Colonic mucosa (tissue), 4 donors: Measurements from ENCODE around the gene GPR108. TPM values are rescaled to one million over a fixed set of nuclear protein-coding genes. Genes with fewer than 3 reads are reported as not detected.

Experiments used
- DNase-seq: peaks from one replicate; pipeline ENCODE4 v3.0.0-alpha.2; 2020
- H3K27ac ChIP-seq: fragments of 200-600 bp; one replicate; pipeline ENCODE4 v1.8.0; 2021
- H3K27me3 ChIP-seq: fragments of 200-600 bp; one replicate; pipeline ENCODE4 v1.8.0; 2021
- H3K36me3 ChIP-seq: fragments of 200-600 bp; one replicate; pipeline ENCODE4 v1.8.0; 2021
- H3K4me1 ChIP-seq: fragments of 200-600 bp; one replicate; pipeline ENCODE4 v1.8.0; 2021; ENCODE audit warnings: mild to moderate bottlenecking
- H3K4me3 ChIP-seq: fragments of 200-600 bp; one replicate; pipeline ENCODE4 v1.8.0; 2021
- H3K9ac ChIP-seq, 2 donors: one replicate each; pipeline ENCODE4 v1.7.0; 2013; ENCODE audit warnings: control low read depth in 2 of 2, low read depth in 2 of 2, low read length in 2 of 2
- H3K9me3 ChIP-seq: fragments of 200-600 bp; one replicate; pipeline ENCODE4 v1.8.0; 2021
- intact Hi-C: fragments of 100-400 bp; cut with DNase I; formaldehyde crosslinking; loops from one replicate; pipeline ENCODE4 v1.14.1; 2022
- total RNA-seq, 2 donors: library from RNA; stranded (reverse); fragmentation: NEBNext Ultra II Directional in 1 of 2; extraction: Animal tissue kit (Norgen Biotek cat#: 25700) in 1 of 2; gene quantifications; one replicate each; pipeline ENCODE4 v1.2.1, GENCODE V29; 2021
- TF ChIP-seq, protein P1 (sequence below): fragments of 200-600 bp; IDR thresholded peaks from one replicate; pipeline ENCODE4 v1.8.0; 2022; ENCODE audit warnings: antibody characterized with exemption, mild to moderate bottlenecking
- donor health status: healthy.
- donor health status: DM: no; HTN: no; CAD: no.
- donor health status: DM: no; HTN: no; CAD: no.

The GPR108 gene
- total RNA-seq, 2 donors from 2014 or later = 92.0 to 109 TPM

DNA sequence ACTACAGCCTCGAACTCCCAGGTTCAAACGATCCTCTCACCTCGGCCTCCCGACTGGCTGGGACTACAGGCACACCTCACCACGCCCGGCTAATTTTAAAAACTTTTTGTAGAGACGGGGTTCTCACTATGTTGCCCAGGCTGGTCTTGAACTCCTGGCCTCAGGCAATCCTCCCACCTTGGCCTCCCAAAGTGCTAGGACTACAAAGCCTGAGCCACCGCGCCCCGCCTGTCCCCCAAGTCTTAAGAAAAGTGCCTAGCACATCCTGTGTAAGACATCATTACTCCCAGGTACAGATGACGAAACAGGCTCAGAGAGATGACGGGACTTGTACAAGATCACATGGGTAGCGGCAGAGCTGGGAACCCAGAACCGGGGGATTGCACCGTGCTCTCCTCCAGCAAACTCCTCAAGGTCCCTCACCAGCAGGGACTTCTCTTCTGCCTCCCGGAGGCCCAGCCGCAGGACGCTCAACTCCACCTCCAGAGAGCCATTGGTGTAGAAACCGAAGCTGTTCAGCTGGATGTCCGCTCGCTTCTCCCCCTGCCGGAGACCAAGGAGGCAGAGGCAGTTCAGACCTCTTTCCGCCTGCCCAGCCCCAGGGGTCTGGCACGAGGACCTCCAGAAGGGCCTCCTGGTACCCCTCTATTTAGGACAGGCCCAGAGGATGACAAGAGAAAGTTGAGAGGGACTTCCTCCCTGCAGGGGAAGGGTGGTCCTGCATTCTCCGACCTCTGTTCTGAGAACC, 1.0 kb downstream of the GPR108 start:
- Histone ChIP-seq H3K9ac (peak overlapping the region; percentile 90 to 92), H3K27me3 (no peaks in the 10 kb centered on the region), H3K36me3 (no peaks in the 10 kb centered on the region), H3K9me3 (no peaks in the 10 kb centered on the region), H3K27ac (peak overlapping the region; percentile 86), H3K4me1 (peaks cover 10% of the 10 kb centered on the region), H3K4me3 (peak overlapping the region; percentile 70)
- TF ChIP-seq, protein P1, sequence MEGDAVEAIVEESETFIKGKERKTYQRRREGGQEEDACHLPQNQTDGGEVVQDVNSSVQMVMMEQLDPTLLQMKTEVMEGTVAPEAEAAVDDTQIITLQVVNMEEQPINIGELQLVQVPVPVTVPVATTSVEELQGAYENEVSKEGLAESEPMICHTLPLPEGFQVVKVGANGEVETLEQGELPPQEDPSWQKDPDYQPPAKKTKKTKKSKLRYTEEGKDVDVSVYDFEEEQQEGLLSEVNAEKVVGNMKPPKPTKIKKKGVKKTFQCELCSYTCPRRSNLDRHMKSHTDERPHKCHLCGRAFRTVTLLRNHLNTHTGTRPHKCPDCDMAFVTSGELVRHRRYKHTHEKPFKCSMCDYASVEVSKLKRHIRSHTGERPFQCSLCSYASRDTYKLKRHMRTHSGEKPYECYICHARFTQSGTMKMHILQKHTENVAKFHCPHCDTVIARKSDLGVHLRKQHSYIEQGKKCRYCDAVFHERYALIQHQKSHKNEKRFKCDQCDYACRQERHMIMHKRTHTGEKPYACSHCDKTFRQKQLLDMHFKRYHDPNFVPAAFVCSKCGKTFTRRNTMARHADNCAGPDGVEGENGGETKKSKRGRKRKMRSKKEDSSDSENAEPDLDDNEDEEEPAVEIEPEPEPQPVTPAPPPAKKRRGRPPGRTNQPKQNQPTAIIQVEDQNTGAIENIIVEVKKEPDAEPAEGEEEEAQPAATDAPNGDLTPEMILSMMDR = peak; percentile 59
- intact Hi-C loops = no loop called here
- DNase-seq = peak; percentile 84

DNA sequence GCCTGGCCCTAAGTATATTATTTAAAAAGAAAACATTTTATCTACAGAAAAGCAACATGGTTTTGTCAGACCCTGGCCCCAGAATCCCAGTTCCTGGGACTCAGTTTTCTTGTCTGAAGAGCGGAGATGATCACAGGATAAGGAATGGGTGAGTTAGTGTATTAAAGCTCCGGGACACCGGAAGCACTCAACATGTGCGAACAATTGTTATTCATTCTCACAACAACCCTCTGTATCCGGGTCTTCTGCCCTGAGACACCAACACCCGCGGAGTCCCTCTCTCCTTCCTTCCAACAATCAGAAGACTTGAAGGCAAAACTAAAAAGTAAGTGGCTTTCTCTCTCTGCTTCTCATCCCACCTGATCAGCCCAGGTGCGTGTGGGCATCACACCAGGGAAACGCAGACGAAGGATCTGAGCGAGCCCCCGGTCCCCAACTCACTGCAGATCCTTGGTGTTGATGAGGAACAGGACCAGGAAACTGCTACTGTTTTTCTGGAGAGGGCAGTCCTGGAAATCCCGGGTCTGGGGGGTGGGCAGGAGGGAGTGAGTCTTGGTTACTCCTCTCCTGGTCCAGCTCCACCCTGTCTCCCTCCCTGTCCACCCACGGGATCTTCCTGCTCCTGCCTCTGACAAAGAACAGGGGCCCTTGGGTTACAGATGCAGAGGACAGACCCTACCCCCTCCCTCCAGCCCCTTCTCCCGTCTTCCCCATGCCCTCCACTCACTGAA, 2.0 kb downstream of the GPR108 start:
- TF ChIP-seq, protein P1 = no peak
- no peak for DNase-seq
- intact Hi-C loops = no loop called here
- Histone ChIP-seq H3K4me1 (peaks cover 10% of the 10 kb centered on the region), H3K27me3 (no peaks in the 10 kb centered on the region), H3K27ac (peak overlapping the region; percentile 86), H3K9me3 (no peaks in the 10 kb centered on the region), H3K9ac (no peak overlapping the region), H3K36me3 (no peaks in the 10 kb centered on the region), H3K4me3 (no peak overlapping the region)

DNA sequence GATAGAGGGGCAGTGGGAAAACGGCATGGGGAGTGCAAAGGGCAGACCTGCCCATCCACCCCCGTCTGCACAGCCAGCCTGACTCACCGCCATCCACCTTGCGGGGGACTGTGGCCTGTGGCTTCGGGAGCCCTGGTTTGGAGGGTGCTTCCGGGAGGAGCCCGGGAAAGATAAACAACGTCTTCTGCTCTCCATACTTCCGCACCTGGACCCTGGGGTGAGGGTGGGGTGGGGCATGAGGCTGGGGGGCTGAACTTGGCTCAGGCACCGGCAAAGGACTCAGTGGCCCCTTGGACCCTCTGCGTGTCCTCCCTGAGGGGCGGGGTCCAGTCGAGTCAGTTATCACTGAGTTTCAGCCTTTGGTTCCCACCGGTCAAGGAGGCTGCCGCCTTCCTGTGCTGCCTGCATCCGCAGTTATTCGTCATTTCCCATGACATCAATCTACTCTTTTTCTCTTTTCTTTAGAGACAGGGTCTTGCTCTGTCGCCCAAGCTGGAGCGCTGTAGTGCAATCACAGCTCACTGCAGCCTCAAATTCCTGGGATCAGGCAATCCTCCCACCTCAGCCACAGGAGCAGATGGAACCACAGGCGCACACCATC, 3.2 kb downstream of the GPR108 start:
- Histone ChIP-seq H3K4me3 (no peak overlapping the region), H3K9ac (no peak overlapping the region), H3K4me1 (peaks cover 10% of the 10 kb centered on the region), H3K36me3 (no peaks in the 10 kb centered on the region), H3K9me3 (no peaks in the 10 kb centered on the region), H3K27ac (no peak overlapping the region), H3K27me3 (no peaks in the 10 kb centered on the region)
- intact Hi-C loops = loop anchor here (5.0 kb wide), 1 partner anchor 128 kb away; no protein-coding TSS in a partner anchor
- TF ChIP-seq, protein P1 = no peak
- no peak for DNase-seq

DNA sequence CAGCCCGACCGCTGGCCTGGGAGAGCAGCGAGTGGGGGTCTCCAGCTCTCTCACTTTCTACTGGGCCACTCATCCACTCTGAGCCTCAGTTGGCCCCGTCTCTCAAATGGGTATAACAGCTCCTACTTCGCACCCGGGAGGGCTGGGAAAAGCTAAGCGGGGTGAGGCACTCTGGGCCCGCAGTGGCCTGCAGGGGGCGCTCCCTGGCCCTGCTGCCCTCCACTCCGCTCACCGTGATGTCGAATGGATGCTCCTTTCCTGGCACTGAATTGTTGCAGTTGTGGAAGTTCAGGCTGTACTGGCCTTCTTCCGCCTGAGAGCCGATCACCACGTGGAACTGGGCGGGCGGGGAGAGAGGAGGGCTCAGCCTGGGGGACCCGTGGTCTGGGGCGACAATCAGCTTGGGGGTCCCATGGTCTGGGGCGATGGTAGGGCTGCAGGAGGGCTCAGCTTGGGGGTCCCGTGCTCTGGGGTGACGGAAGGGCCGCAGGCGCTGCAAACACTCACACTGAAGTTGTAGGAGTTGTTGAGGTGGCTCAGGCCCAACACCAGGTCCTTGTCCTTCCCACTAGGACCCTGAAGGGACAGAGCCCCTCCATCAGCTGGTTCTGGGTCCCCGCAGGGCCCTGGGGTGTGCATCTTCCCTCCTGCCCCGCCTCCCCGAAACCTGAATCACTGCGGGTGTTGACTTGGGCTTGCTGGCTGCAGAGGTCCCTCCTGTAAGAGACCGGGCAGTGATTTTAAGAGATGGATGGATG, 3.9 kb downstream of the GPR108 start:
- TF ChIP-seq, protein P1 = no peak
- no peak for DNase-seq
- H3K27ac ChIP-seq = no peak overlapping the region
- H3K4me3 ChIP-seq = no peak overlapping the region
- intact Hi-C loops = loop anchor here (5.0 kb wide), 1 partner anchor 129 kb away; no protein-coding TSS in a partner anchor
- no peaks in the 10 kb centered on the region for H3K9me3 ChIP-seq
- peaks cover 5% of the 10 kb centered on the region for H3K4me1 ChIP-seq
- no peaks in the 10 kb centered on the region for H3K27me3 ChIP-seq
- H3K36me3 ChIP-seq = no peaks in the 10 kb centered on the region
- H3K9ac ChIP-seq = no peak overlapping the region

DNA sequence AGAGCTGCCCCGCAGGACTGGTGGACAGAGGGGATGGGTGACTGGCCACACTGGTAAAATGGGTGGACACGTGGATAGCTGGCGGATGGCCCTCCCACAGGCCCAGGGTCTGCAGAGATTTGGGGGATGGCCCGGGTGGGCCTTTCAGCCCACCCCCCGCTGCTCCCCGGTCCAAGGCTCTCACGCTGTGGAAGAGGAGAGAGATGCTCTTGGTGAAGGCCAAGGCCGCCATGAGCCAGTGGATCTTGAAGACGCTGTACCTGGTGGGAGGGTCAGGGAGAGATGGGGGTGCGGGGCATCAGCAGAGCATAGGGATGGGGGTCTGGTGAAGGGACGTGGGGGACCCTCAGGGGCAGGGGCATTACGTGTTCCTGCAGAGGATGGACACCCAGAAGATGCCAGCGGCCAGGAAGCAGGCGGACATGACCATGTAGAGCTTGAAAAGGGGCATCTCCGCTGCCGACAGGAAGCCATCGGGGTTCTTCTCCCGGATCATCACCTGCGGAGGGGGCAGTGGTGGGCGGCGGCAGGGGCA, 4.5 kb downstream of the GPR108 start:
- H3K36me3 ChIP-seq = no peaks in the 10 kb centered on the region
- DNase-seq = no peak
- no peaks in the 10 kb centered on the region for H3K27me3 ChIP-seq
- H3K9me3 ChIP-seq = no peaks in the 10 kb centered on the region
- intact Hi-C loops = loop anchor here (5.0 kb wide), 1 partner anchor 129 kb away; no protein-coding TSS in a partner anchor
- H3K9ac ChIP-seq = no peak overlapping the region
- peaks cover under 1% of the 10 kb centered on the region for H3K4me1 ChIP-seq
- no peak overlapping the region for H3K4me3 ChIP-seq
- H3K27ac ChIP-seq = no peak overlapping the region
- TF ChIP-seq, protein P1 = no peak
